ENCODE results near the gene ZFAND5.
A peak's percentile ranks its signal among the peaks of the same experiment; 100 is the strongest.

Gene ZFAND5

DNA sequence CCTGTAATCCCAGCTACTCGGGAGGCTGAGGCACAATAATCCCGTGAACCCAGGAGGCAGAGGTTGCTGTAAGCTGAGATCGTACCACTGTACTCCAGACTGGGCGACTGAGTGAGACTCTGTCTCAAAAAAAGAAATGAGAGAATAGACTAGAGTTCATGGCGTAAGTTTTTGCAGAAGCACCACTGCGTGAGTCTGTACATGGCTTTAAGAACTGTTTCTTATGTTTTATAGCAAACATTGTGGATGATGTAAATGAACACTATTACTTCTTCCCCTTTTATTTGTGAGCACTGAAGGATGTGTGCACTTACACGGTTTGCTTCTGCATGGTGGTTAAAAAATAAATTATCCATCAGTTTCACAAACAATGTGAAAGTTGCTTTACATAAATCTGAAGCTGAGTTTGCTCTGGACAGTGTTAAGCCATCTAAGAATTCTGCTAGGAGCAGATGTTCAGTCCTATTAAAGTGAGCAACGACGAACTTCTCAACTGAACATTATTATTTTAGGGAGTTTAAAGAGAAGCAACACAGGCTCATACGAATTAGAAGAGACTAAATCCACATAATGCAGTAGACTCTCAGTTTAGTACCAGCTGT, 52.5 kb downstream of the ZFAND5 start:
- H3K27me3 ChIP-seq (ENCODE audit: control insufficient read depth, insufficient read depth, low read length): no peaks in the 10 kb centered on the region
- H3K4me3 ChIP-seq (ENCODE audit: low read length): no peak overlapping the region

DNA sequence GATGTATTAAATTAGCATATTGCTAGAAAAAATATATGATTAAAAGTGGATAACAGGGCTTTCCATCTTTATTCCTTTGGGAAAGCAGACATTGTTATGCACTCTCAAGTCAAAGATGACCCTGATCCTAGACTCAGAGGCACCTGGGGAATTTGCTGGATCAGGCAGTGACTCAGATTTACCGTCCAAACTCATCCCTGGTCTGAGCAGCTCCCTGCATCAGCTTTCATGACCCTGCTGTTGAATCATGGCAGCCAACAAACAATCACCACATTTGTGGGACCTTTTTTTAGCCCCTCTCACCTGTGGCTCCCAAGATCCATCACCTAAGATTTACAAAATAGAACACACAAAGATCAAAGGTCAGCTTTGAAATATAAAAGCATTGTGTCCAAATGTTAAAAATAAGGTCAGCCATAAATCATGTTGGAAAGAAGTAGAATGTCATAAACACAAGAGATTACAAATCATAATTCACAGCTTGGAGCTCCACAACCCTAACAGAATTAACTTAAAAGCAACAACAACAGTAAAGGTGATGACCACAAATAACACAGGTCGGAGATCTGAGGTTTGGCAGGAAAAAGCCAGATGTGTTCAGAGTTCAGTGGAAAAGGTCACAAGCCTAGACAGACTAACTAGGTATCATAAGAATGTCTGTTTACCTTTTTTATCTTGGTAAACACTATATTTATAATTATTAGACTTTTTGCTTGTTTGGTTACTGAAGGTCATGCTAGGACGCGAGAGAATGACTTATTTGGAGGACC, 55.5 kb downstream of the ZFAND5 start:
- no peak overlapping the region for H3K4me3 ChIP-seq (ENCODE audit: low read length)
- H3K9me3 ChIP-seq (ENCODE audit: control insufficient read depth, low read length): no peaks in the 10 kb centered on the region
- no peaks in the 10 kb centered on the region for H3K36me3 ChIP-seq (ENCODE audit: control insufficient read depth, insufficient read depth, low read length)
- peaks cover 27% of the 10 kb centered on the region for H3K4me1 ChIP-seq (ENCODE audit: control insufficient read depth, insufficient read depth, low read length)
- no peak overlapping the region for H3K9ac ChIP-seq (ENCODE audit: low read length)
- no peaks in the 10 kb centered on the region for H3K27me3 ChIP-seq (ENCODE audit: control insufficient read depth, insufficient read depth, low read length)

More for the DNA sequence above, 52.5 kb downstream of the ZFAND5 start:
- Histone ChIP-seq H3K9me3 (ENCODE audit: control insufficient read depth, low read length) (no peaks in the 10 kb centered on the region), H3K36me3 (ENCODE audit: control insufficient read depth, insufficient read depth, low read length) (no peaks in the 10 kb centered on the region), H3K9ac (ENCODE audit: low read length) (no peak overlapping the region), H3K4me1 (ENCODE audit: control insufficient read depth, insufficient read depth, low read length) (peaks cover 34% of the 10 kb centered on the region)

DNA sequence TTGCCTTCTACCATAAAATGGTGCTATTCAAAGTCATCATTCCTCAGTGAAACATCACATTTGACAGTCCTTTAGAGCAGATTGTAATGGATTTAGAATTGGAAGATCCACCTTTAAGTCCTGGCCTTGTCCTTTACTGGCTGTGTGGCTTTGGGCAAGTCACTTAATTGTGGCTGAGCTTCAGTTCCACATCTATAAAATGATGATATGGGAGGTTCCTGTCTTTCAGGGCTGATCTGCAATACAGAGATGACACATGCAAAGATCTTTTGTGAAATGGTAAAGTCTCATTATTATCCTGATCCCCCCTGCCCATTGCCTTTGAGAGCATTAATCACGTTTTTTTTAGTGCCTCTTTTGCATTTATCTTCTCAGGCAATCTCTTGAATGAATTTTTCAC, 58.2 kb downstream of the ZFAND5 start:
- H3K4me3 ChIP-seq (ENCODE audit: low read length): no peak overlapping the region
- no peak overlapping the region for H3K9ac ChIP-seq (ENCODE audit: low read length)
- peaks cover 35% of the 10 kb centered on the region for H3K4me1 ChIP-seq (ENCODE audit: control insufficient read depth, insufficient read depth, low read length)
- no peaks in the 10 kb centered on the region for H3K27me3 ChIP-seq (ENCODE audit: control insufficient read depth, insufficient read depth, low read length)
- H3K36me3 ChIP-seq (ENCODE audit: control insufficient read depth, insufficient read depth, low read length): no peaks in the 10 kb centered on the region
- H3K9me3 ChIP-seq (ENCODE audit: control insufficient read depth, low read length): no peaks in the 10 kb centered on the region

DNA sequence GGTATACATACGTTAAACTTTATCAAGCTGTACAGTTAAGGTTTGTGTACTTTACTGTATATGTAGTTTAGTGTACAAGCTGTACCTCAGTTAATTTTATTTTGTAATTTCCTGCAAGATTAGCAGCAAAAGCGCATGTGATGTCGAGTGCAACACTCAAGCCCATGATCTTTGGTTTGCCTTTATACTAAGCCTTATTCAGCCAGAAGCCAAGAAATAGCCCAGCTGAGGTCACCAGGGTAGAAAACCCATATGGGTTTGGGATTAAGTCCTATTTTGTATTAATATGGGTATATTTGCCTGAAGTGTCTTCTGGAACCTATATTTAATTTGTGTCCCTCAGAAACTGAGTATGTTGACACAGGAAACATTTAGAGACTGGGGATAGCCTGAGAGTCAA, 59.3 kb downstream of the ZFAND5 start:
- Histone ChIP-seq H3K4me1 (ENCODE audit: control insufficient read depth, insufficient read depth, low read length) (peaks cover 35% of the 10 kb centered on the region), H3K9ac (ENCODE audit: low read length) (no peak overlapping the region), H3K9me3 (ENCODE audit: control insufficient read depth, low read length) (no peaks in the 10 kb centered on the region), H3K36me3 (ENCODE audit: control insufficient read depth, insufficient read depth, low read length) (no peaks in the 10 kb centered on the region), H3K27me3 (ENCODE audit: control insufficient read depth, insufficient read depth, low read length) (no peaks in the 10 kb centered on the region), H3K4me3 (ENCODE audit: low read length) (no peak overlapping the region)

DNA sequence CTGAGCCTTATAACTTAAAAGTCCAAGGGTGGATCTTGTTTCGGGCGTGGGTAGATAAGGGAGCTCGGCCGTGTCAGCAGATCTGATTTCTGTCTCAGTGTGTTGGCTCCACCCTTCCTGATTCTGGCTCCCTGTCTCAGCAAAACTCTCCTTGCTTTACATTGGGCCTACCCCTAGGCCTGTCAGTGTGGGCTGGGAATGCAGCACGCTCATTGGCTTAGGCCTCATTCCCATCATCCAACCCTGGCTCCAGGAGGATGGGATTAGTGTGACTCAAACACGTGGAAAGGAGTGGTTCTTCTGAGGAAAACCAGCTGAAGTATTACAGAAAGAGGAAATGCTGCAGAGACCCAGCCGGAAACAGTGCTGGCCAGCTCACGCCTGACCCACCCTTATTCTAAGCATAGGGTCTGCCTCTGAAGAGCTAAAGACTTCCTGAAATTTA, 59.9 kb downstream of the ZFAND5 start:
- Histone ChIP-seq H3K4me3 (ENCODE audit: low read length) (no peak overlapping the region), H3K9me3 (ENCODE audit: control insufficient read depth, low read length) (no peaks in the 10 kb centered on the region), H3K4me1 (ENCODE audit: control insufficient read depth, insufficient read depth, low read length) (peaks cover 35% of the 10 kb centered on the region), H3K36me3 (ENCODE audit: control insufficient read depth, insufficient read depth, low read length) (no peaks in the 10 kb centered on the region), H3K9ac (ENCODE audit: low read length) (peak overlapping the region; percentile 51), H3K27me3 (ENCODE audit: control insufficient read depth, insufficient read depth, low read length) (no peaks in the 10 kb centered on the region)

DNA sequence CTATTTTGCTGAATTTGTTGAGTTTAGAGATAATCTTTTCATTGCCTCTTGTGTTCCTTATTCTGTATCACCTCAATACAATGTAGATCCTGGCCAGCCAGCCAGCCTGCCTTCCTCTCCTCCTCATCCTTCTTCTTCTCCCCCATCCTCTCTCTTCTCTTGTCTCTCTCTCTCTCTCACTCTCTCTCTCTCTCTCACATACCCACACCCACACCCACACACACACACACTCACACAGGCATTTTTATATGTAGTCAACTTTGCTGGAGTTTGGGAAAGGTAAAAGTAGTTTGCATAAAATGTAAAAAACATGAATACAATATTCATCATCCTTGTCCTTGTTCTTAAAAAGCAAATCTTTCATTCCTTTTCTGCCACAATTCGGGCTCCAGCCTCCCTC, 60.5 kb downstream of the ZFAND5 start:
- H3K9ac ChIP-seq (ENCODE audit: low read length): peak overlapping the region; percentile 51
- no peaks in the 10 kb centered on the region for H3K36me3 ChIP-seq (ENCODE audit: control insufficient read depth, insufficient read depth, low read length)
- no peaks in the 10 kb centered on the region for H3K27me3 ChIP-seq (ENCODE audit: control insufficient read depth, insufficient read depth, low read length)
- no peak overlapping the region for H3K4me3 ChIP-seq (ENCODE audit: low read length)
- H3K4me1 ChIP-seq (ENCODE audit: control insufficient read depth, insufficient read depth, low read length): peaks cover 31% of the 10 kb centered on the region
- H3K9me3 ChIP-seq (ENCODE audit: control insufficient read depth, low read length): no peaks in the 10 kb centered on the region

All from mucosa of stomach (tissue), 1 donor.